Suppressor macrophage (primary cell): Measurements from ENCODE around the gene ACTR6.
"Not testable (repeated sequence)": the region's sequence is repeated elsewhere in the genome, so short reads cannot be mapped to it uniquely, and the experiment has no call there.

ENCODE experiments used
- DNase-seq, 4 experiments: peaks; one replicate each; pipeline ENCODE4 v3.0.0-alpha.2; 2020 to 2022

The ACTR6 gene

DNA sequence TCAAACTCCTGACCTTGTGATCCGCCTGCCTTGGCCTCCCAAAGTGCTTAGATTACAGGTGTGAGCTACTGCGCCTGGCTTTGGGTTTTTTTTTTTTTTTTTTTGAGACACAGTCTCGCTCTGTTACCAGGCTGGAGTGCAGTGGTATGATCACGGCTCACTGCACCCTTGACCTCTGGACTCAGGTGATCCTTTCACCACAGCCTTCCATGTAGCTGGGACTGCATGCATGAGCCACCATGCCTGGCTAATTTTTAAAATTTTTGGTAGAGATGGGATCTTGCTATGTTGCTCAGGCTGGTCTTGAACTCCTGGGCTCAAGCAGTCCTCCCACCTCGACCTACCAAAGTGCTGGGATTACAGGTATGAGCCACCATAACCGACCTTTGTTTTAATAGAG is 21.6 kb downstream of the ACTR6 start:
- DNase-seq = not testable (repeated sequence)

DNA sequence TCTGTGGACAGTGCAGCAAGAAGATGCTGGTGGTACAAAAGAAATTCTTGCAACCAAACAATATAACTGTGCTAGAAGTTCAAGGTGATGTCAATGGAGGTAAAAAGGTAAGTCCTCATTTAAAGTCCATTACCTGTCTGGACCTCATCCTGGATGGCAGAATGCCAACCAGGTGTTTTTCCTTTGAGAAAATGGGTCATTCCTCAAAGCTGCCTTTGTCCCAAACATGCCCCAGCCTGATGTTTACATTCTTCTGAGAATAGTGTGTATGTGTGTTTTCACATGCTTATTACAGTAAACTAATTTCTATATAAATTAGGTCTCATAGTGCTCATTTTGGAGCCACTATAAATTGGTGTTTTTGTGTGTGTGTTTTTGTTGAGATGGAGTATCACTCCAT is 24.9 kb downstream of the ACTR6 start:
- no peak for DNase-seq

DNA sequence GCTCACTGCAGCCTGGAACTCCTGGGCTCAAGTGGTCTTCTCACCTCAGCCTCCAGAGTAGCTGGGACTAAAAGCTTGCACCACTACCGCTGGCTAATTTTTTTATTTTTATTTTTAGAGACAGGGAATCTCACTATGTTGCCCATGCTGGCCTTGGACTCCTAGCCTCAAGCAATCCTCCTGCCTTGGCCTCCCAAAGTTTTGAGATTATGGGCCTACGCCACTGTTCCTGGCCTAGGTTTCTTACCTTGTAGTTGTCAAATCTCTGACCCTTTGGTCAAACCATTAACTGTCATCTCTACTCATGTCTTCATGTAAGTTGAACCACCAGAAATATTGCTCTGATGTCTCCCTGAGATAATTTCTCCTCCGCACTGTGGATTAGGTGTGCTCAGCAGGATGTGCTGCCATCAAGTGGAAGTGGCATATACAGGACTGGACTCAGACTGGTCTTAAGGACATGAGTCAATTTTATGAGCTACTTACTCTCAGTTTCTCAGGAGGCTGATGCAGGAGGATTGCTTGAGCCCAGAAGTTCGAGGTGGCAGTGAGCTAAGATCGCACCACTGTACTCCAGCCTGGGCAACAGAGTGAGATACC is 28.5 kb downstream of the ACTR6 start:
- peak in 3 of 4 experiments; percentile 5 to 11 (median 11) for DNase-seq

DNA sequence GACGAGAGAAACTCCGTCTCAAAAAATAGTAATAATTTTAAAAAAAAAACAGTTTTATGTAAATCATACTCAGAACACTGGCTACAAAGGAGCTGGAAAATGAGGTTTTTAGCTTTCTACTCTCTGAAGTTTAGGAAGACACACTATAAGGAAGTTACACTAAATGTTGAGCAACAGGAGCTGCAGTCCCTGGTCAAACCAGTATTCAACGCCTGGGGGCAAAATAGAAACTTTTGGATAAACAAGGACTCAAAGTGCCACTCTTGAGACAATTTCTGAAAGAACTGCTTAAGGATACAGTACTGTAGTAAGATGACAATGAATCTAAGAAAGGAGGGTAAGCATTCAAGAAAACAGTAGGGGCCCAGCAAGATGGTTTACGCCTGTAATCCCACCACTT is 29.3 kb downstream of the ACTR6 start:
- peak; percentile 36 to 61 (median 48) for DNase-seq

DNA sequence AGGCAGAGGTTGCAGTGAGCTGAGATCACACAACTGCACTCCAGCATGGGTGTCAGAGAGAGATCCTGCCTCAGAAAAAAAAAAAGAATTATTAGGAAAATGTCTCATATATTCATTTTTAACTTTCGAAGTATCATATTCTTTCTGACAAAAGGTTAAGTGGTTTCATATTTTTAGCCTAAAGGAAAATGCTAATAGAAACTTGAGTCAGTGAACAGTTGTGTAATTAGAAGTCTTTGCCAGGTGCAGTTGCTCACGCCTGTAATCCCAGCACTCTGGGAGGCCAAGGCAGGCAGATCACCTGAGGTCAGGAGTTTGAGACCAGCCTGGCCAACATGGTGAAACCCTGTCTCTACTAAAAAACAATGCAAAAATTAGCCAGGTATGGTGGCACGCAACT is 31.3 kb downstream of the ACTR6 start:
- not testable (repeated sequence) for DNase-seq

DNA sequence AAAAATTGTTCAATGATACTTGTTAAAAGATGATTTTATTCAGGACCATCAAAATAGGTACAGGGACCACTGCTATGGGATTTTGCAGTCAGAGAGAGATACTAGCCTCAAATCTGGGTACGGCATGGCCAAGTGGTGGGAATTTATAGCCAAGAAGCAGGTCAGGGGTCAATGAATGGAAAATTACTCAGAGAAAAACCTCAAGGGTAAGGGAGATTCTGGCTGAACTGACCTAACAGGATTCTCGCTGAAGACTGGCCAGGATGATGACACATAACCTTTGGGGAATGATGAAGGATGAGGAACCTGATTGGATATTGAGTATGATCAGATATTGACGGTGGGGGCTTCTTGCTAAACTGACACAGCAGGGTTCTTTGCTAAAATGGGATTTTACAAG is 33.6 kb downstream of the ACTR6 start:
- no peak for DNase-seq

DNA sequence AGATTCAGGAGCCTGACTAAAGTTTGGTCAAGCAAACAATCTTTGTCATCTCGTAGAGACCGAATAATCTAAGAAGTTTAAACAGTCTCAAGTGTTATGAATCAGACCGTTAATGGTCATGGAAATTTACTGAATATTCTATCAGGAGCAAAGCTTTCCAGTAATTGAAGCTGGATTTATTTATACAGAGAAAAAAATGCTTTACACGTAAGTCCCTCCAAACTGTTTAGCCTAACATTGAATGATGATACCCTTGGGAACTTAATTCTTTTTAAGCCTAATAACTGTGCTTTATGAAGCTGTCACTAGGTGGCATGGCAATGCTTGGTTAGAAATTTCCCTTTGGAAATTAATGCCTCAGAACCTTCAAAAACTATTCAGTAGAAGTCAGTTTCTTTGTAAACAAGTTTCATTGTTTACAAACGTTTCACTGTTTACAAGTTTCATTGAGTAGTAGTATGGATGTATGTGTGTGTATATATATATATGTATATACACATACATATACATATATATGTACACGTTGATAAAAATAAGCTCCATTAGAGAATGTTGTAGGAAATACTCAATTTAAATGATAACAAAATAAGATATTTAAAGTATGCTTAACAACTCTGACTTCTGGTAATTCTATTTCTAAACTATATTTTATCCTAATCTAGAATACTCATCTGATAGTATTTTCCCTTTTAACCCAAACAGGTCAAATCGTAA is 34.1 kb downstream of the ACTR6 start:
- DNase-seq = peak; percentile 40 to 67 (median 54)

DNA sequence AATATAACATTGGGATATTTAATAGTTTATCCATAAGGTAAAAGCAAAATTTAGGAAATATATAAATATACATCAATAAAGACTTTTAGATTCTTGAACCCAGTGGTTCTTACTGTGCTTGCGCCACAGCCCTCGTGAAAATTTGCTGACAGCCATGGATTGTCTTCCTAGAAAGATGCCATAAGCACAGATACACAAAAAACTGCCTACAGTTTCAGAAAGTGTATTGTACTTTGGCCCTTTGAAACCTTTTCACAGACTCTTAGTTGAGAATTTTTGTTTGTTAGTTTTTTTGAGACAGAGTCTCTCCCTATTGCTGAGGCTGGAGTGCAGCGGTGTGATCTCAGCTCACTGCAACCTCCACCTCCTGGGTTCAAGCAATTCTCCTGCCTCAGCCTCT is 38.2 kb downstream of the ACTR6 start:
- DNase-seq = no peak

DNA sequence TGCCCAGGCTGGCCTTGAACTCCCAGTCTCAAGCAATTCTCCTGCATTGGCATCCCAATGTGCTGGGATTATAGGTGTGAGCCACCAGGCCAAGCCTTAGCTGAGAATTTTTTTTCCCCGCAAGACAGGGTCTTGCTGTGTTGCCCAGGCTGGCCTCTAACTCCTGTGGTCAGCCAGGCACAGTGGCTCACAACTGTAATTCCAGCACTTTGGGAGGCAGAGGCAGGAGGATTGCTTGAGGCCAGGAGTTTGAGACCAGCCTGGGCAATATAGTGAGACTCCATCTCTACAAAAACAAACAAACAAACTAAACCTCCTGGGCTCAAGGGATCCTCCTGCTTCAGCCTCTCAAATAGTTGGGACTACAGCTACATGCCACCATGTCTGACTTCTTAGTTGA is 39.0 kb downstream of the ACTR6 start:
- no peak for DNase-seq

DNA sequence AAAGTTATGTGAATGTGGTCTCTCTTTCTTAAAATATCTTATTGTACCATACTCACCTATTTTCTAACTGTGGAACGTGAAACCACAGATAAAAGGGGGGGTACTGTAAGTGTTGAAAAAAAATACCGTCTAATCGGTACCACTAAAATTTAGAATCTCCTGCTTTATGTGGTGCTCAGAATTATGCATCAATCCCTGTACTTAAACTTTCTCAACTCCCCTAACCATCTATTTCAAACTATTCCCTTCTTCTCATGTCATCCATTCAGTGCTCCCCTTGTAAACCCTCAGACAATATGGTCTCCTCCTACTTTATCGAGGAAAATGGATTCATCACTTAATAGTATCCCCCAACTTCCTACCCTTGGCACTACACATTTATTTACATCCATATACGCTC is 42.5 kb downstream of the ACTR6 start:
- DNase-seq = no peak

DNA sequence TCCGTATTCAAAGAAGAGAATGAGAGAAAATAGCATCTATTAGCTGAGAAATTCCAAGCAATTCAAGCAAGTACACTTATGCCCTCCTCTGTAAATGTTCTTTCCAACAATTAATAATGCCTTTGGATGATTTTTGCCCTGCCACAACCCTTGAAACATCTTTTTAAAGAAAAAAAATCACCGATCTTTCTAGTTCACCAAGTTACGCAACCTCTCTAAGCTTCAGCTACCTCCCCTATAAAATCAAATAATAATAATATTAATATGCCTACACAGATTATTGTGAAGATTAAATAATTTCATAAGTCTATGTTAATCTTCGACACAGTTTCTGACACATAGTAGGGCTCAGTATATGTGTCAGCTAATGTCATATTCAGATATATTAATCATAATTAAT is 47.1 kb downstream of the ACTR6 start:
- no peak for DNase-seq

DNA sequence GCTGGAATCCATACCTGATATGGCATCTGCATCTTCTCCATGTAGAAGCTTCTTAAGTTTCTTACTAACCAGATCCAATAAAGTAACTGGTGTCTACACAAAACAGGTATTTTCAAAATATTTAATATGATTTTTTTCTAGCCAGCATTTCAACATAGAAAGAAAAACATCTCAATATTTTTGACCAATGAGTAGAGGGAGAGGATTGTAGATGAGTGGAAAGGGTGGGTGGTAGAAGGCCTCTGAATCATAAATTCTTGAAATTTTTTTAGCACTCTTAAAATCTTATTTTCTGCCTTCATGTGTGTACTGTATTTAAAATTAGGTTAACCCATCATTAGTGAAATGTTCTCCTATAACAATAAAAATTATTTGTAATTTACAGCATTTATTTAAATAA is 48.3 kb downstream of the ACTR6 start:
- no peak for DNase-seq

DNA sequence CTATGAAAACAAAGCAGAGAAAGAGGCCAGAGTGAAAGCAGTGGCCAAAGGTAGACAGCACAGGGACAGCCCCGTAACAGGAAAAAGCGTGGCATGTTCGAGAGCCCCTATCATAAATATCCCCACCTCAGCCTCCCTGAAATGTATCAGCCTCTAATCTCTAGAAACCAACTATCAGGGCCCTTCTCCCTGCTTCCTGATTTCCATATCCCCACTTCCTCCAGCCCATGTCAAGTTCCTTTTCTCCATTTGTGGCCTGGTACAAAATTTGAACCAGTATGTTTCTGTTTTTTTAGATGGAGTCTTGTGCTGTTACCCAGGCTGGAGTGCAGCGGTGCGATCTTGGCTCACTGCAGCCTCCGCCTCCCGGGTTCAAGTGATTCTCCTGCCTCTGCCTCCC is 49.3 kb downstream of the ACTR6 start:
- DNase-seq = peak in 3 of 4 experiments; percentile 27 to 60 (median 42)

DNA sequence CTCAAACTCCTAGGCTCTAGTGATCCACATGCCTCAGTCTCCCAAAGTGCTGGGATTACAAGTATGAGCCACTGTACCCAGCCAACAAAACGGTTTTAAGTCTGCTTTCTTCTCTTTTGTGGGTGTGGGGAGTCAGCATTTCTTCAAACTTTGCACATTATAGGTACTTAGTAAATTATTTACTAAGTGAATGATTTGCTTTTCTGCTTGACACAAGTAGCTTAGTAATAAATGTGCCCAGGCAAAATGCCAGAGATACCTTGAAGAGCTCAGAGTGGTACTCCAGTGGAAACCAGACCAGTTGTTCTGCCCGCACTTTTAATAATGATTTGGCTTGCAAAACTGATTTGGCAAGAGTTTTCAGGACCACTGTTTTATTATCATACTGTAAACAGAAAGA is 51.3 kb downstream of the ACTR6 start:
- no peak for DNase-seq

DNA sequence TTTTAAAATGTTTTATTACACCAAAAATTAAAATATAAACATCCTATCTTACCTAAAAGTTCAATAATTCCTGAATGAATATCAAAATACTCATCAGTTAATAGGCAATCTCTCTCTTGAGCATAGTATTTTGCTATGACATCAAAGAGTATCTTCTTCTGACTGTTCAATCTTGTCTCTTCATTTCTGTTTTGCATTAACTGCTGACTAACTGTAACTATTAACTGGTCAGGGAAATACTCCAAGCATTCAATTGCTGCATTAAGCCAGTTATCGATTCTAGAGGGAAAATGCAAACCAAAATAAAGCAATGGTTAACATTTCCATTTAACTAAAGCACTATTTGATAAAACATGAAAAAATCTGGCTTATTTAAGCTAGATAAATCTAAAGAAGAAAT is 52.8 kb downstream of the ACTR6 start:
- DNase-seq = no peak

DNA sequence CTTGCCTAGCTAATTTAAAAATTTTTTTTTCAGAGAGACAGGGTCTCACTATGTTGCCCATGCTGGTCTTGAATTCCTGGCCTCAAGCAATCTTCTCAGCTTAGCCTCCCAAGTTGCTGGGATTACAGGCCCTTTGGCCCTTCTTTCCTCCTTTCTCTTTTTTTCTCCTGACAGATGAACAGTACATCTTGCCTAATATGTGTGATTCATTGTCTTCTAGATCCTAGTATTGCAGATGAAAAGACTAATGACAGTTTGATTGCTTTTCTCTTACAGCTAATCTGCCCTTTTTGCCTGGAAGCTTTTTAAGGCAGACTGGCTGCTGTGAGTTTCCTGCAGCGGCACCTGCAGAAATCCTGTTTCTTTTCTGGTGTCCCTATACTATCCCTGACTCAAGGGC is 54.3 kb downstream of the ACTR6 start:
- no peak for DNase-seq

DNA sequence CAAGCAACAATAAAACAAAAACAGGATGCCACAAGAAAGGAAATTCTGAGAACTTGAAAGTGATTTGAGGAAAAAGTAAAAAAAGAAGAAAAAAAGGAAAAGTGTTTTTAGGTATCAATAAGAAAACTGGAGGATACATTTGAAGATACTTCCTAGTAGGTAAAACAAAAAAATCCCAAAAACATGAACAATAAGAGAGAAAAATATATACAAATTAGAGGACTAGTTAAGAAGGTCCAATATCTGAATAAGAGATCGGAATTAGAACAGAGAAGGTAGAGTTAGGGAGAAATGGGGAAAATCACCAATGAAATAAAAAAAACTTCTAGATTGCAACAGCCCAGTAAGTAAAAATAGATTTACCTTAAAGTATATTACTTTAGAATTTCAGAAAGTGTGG is 57.5 kb downstream of the ACTR6 start:
- no peak for DNase-seq

DNA sequence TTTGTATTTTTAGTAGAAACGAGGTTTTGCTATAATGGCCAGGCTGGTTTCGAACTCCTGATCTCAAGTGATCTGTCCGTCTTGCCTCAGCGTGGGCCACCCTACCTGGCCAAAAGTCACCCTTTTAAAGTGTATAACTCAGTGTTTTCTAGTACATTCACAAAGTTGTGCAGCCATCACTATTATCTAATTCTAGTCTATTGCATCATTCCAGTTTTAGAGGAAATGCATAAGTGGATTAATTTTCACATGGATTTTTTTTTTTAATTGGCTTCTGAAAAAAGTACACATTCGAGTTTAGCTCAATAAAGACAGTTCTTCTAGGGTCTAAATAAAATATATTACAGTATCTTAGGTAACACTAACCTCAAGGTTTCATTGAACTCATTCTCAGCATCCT is 62.5 kb downstream of the ACTR6 start:
- no peak for DNase-seq

DNA sequence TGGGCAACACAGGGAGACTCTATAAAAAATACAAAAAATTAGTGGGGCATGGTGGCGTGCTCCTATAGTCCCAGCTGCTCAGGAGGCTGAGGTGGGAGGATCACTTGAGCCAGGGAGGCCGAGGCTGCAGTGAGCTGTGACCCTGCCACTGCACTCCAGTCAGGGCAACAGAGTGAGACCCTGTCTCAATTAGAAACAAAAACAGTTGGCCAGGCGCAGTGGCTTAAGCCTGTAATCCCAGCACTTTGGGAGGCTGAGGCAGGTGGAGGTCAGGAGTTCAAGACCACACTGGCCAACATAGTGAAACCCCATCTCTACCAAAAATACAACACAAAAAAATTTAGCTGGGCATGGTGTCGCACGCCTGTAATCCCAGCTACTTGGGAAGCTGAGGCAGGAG is 64.5 kb downstream of the ACTR6 start:
- not testable (repeated sequence) for DNase-seq

DNA sequence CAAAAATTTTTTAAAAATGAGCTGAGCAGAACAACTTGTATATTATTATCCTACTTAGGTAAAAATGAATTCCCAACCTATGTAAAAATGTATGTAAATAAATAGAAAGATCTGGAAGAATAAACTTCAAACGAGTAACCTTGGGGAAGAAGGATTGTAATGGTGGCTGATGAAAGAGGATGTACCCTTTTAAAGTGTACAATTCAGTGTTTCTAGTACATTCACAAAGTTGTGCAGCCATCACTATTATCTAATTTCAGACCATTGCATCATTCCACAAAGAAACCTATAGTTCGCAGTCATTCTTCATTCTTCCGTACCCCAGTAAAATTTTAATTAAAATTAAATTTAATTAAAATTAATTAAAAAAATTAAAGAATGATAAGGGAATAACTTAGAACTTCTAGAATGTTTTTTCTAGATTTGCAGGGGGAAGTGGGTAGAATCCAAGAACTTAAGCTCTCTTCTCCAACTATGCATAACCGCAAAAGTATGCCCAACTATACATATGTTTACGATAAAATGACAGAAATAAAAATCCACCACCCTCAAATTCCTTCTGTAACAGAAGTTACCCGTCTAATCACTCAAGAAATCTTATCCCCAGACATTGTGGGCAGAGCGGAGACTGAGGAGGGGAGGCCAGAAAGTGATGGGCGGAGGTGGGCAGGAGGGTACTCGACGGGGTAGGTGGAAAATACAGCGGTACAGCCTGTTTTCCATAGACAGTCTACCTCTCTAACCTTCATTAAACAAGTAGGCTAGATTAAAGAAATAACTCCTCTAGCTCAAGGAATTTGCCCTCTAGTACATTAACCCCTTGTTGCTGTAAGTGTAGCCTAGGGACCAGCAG is 65.3 kb downstream of the ACTR6 start:
- DNase-seq = no peak

DNA sequence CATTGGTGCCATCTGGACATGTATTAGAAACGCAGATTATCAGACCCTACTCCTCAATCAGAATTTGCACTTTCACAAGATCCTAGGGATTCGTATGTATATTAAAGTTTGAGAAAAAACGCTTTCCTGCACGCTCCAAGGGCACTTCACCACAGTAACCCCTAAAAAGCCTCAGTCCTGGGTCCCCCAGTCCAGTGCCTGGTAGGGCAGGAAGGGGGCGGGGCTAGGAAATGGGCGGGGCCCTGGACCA is 65.9 kb downstream of the ACTR6 start:
- peak in 2 of 4 experiments; percentile 89 to 92 for DNase-seq

DNA sequence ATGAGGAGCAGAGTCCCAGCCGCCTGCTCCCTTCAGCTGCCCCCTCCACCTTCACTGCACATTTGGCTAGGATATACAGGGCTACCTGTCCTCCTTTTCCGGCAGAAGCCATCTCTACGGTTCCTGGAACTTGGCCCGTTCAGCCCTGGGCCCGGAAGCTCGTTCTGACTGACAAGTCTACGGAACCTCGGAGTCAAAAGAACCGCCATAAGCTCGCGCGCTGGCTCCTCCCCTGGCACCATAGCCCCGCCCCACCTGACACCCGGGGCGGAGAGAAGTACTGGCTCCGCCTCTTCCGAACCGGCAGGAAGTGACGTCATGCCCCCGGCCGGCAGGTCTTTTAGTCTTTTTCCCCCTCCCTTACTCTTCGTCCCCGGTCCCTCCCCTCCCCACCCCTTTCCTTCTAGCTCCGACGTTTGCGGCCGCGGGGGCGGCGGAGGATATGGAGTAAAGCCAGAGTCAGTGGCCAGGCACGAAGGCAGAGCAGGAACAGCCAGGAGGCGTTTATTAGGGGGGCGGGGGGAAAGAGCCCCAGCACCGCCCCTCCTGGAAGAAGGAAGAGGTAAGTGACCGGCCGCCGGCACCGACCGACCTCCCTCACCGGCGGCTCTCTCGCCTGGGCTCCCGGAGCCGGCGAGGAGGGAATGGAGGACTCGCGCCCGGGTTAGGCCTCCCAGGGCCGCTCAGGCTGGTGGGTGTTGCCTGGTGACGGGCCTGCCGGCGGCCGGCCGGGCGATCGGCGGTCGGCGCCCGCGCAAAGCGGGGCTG is 66.4 kb downstream of the ACTR6 start, which contains the start of the genes DEPDC4 and SCYL2:
Gene DEPDC4 (minus strand): TSS at position 245 of the 768 bp plus-strand sequence. CDS start 3 bp downstream, at position 242.
Gene SCYL2 (plus strand): TSS at position 343 of the 768 bp plus-strand sequence. CDS start 15,794 bp downstream, outside the sequence.
- DNase-seq = peak; percentile 98 to 99 (median 99)
